LNCAP (cell line): ENCODE measurements around the gene CLEC4C.
"Not testable (repeated sequence)": the region's sequence is repeated elsewhere in the genome, so short reads cannot be mapped to it uniquely, and the experiment has no call there.

Experiments used
- TF ChIP-seq, protein P1 (sequence below): fragments of 450-650 bp; IDR thresholded peaks from 2 replicates; pipeline ENCODE4 v1.5.1; 2017; ENCODE audit warnings: mild to moderate bottlenecking

CLEC4C gene, protein sequence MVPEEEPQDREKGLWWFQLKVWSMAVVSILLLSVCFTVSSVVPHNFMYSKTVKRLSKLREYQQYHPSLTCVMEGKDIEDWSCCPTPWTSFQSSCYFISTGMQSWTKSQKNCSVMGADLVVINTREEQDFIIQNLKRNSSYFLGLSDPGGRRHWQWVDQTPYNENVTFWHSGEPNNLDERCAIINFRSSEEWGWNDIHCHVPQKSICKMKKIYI

GRCh38 chr12:7747246-7747645 lies at the start of gene CLEC4C:
Gene CLEC4C (minus strand): TSS chr12:7747375. CDS start chr12:7747348, 27 bp downstream.
- TF ChIP-seq, protein P1, sequence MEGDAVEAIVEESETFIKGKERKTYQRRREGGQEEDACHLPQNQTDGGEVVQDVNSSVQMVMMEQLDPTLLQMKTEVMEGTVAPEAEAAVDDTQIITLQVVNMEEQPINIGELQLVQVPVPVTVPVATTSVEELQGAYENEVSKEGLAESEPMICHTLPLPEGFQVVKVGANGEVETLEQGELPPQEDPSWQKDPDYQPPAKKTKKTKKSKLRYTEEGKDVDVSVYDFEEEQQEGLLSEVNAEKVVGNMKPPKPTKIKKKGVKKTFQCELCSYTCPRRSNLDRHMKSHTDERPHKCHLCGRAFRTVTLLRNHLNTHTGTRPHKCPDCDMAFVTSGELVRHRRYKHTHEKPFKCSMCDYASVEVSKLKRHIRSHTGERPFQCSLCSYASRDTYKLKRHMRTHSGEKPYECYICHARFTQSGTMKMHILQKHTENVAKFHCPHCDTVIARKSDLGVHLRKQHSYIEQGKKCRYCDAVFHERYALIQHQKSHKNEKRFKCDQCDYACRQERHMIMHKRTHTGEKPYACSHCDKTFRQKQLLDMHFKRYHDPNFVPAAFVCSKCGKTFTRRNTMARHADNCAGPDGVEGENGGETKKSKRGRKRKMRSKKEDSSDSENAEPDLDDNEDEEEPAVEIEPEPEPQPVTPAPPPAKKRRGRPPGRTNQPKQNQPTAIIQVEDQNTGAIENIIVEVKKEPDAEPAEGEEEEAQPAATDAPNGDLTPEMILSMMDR: no peak

DNA sequence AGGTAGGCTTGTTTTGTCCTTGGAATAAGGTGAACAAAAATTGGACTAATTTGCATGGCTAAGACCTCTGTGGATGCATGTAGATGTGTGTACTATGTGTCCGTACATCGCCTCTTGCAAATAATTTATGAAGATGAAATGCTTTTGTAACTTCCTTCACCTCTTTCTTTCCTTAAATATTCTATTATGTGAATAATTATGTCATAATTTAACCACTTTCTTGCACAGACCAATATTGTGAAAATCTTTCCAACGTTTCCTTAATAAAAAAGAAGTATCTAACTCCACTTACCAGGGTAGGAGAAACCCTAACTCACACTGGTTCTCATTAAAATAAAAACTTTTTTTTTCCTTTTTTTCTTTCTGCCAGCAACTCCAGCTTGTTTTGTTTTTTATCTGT lies 46.0 kb upstream of the CLEC4C start:
- TF ChIP-seq, protein P1: no peak

DNA sequence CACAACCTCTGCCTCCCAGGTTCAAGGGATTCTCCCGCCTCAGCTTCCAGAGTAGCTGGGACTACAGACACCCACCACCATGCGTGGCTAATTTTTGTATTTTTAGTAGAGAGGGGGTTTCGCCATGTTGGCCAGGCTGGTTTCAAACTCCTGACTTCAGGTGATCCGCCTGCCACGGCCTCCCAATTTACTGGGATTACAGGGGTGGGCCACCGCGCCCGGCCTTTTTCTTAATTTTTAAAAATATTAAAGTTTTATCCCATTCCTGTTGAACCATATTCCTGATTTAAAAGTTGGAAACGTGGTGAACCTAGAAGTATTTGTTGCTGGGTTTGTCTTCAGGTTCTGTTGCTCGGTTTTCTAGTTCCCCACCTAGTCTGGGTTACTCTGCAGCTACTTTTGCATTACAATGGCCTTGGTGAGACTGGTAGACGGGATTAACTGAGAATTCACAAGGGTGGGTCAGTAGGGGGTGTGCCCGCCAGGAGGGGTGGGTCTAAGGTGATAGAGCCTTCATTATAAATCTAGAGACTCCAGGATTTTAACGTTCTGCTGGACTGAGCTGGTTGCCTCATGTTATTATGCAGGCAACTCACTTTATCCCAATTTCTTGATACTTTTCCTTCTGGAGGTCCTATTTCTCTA lies 41.8 kb upstream of the CLEC4C start, which contains the start of gene NANOG:
Gene NANOG (plus strand): TSS at position 519 of the 645 bp plus-strand sequence. CDS start 213 bp downstream, outside the sequence.
- TF ChIP-seq, protein P1: not testable (repeated sequence)

- TF ChIP-seq, protein P1: no peak
Observed at GRCh38 chr12:7788294-7788660, 41.1 kb upstream of the CLEC4C start.

DNA sequence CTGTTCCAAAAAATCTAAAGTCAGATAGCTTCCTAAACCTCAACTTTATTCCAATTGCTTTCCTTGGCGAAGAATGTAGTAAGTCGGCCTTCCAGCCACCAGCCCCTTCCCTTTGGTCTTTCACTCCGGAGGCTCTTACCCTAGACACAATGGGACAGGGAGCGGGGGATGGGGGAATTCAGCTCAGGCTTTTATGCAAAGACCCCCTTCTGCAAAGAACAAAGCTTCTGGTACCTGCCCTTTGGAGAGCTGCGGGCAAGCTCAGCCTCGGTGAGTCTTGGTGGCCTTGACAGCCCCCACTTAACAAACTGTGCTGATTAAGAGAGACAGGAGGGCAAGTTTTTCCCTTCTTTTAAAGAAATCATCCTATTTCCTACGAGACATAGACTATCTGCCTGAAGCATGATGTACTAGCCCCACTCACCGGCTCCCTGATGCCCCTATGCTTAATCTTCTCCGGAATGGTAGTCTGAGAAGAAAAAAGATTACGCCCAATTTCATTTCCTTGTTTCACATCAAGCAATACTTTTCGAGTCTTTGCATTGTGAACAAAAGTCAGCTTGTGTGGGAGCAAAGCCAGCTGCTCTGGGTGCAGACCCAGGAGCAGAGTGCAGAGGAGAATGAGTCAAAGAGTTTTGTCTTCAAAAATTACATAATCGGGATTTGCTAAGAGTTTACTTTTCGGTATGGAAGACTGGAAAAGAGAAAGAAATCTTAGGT lies 40.6 kb upstream of the CLEC4C start:
- TF ChIP-seq, protein P1: no peak

DNA sequence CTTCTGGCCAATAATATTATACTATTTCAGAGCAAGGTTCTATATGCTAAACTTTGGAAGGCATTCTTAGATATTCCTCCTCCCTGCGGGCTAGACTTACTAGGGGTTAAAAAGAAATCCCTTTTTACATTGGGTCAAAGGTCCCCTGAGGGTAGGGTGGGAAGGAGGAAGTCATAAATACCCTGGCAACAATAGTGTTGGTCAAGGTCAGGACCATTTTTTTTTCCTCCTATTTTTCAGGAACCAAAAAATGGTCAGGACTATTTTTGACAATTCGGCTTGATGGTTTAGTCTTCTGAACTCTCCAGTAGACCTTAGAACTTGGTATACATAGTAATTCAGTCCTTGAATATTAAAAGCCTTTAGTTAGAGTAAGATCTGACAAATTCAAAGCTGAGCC lies 37.5 kb upstream of the CLEC4C start:
- TF ChIP-seq, protein P1: no peak

DNA sequence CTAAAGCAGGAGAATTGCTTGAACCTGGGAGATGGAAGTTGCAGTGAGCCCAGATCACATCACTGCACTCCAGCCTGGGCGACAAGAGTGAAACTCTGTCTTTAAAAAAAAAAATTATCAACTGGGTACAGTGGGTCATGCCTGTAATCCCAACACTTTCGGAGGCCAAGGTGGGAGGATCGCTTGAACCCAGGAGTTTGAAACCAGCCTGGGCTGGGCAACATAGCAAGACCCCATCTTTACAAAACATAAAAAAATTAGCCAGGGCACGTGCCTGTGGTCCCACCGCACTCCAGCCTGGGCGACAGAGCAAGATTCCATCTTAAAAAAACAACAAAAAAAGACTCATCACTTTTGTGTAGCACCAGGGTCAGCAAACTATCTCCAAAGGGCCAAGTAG lies 34.9 kb upstream of the CLEC4C start:
- TF ChIP-seq, protein P1: no peak
